GM15510 (cell line): ENCODE results near the gene PPP6R3.

Source experiments
- POLR2A ChIP-seq: IDR thresholded peaks from 3 replicates; pipeline ENCODE4 v1.6.1; 2011; ENCODE audit warnings: borderline replicate concordance; ENCODE audit not compliant: insufficient read length; ENCODE audit errors: extremely low read depth

The PPP6R3 gene

GRCh38 chr11:68545347-68545746, 84.8 kb downstream of the PPP6R3 start:
- no peak for TF ChIP-seq POLR2A

DNA sequence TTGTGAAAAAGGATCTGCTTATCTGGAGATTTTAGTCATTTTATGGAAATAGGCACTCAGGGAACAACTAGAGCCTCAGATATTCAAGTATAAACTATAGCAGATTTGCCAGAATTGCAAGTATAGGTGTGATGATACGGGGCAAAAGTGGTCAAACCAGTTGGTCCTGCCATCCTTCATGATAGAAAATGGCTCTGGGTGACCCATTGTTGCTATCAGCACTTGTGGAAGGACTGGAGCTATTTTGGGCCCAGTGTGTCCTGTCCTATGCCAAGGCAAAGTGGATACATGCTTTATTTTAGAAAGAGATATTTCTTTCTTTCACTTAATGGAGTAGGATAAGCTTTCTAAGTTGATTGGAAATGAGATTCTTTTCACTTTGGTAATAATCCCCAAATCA, 85.2 kb downstream of the PPP6R3 start:
- TF ChIP-seq POLR2A, result no peak

DNA sequence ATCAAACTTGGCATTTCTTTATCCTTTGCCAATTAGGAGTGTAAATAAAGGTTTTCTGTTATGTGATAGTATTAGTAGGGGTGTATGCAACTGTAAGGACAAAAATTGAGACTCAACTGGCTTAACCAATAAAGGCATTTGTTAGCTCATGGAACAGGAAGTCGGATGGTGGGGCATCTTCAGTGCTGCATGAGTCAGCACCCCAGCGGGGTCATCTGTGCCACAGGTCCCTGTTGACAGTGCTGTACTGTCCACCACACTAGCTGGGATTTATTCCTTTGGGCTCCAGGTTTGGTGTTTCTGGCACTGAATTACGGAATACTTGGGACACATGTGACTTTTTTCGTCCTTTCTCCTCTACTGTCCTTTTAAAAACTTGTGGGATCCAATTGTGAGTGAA, 86.0 kb downstream of the PPP6R3 start:
- TF ChIP-seq POLR2A, result no peak

DNA sequence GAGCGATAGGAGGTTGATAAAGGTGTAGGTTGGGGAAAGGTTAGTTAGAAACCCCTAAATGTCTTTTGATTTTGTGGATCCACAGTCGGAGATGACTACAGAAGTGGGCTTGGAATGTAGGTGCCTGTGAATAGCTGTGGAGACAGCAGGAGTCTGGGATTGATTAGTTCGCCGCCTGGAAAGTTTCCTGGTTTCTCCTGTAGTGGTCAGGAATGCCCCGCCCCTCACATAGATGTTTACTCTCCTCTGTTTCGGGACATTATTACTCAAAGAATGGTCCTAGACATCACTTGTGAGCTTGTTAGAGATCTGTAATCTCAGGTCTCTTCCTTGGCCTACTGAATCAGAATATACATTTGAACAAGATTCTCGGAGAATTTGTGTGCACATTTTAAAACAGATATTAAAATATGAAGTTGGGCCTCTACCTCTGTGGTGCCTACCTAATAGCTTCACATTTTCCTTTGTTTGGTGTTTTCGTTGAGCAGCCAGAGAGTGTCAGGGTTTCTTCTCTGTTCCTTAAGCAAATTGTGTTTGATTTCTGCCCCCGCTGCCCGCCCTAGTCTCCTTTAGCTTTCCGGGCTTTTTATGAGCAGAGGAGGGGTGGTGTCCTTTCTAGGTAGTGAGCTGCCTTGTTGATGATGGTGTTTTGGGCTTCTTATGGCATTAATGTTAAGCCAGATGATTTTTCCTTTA, 89.4 kb downstream of the PPP6R3 start:
- TF ChIP-seq POLR2A, result no peak

DNA sequence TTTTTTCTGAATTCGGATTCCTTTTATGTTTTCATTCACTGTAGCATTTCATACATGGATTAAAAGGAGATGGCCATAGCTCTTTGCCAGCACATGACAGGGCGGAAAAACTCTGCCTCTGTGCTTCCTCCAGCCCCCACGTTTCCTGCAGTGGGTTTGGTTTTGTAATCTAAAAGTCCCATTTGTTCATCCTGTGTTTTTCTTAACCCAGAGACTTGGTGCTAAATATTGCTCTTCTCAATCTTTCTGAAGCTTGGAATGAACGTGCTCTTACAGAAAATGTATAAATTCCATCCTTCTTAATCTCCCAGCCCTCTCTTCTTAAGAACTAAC, 89.9 kb downstream of the PPP6R3 start:
- TF ChIP-seq POLR2A, result no peak

DNA sequence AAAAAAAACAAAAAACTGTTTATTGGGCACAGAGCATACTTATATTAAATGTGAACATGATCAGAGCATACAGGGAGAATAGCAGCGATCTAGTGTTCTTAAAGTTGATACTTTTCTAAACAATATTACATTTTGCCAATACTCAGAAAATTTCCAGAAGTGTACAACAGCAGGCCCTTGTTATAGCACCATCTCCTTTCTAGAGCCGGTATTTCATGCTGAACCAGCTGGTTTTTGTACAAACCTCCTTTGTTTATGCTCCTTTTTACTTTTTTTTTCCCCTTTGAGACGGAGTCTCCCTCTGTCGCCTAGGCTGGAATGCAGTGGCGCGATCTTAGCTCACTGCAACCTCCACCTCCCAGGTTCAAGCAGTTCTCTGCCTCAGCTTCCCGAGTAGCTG, 90.7 kb downstream of the PPP6R3 start:
- no peak for TF ChIP-seq POLR2A

GRCh38 chr11:68551777-68552176, 91.2 kb downstream of the PPP6R3 start:
- no peak for TF ChIP-seq POLR2A

GRCh38 chr11:68552542-68552941, 92.0 kb downstream of the PPP6R3 start:
- no peak for TF ChIP-seq POLR2A

GRCh38 chr11:68560216-68560615, 99.7 kb downstream of the PPP6R3 start:
- no peak for TF ChIP-seq POLR2A

- TF ChIP-seq POLR2A, result no peak
These were observed 102.9 kb downstream of the PPP6R3 start for GRCh38 chr11:68563454-68563853.

DNA sequence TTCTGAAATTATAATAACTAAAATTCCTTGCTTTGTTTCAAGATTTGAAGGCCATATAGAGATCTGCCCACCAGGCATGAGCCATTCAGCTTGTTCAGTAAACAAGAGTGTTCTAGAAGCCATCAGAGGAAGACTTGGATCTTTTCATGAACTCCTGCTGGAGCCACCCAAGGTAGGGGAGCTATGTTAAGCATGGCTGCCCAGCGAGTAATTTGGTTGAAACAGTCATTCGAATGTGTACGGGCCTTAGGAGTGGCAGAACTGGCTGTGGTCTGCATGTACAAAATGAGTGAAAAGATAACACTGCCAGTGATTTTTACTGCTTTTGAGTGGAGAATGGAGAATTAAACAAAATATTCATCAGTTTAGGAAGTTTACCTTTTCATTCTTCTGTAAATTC, 103.7 kb downstream of the PPP6R3 start:
- no peak for TF ChIP-seq POLR2A

DNA sequence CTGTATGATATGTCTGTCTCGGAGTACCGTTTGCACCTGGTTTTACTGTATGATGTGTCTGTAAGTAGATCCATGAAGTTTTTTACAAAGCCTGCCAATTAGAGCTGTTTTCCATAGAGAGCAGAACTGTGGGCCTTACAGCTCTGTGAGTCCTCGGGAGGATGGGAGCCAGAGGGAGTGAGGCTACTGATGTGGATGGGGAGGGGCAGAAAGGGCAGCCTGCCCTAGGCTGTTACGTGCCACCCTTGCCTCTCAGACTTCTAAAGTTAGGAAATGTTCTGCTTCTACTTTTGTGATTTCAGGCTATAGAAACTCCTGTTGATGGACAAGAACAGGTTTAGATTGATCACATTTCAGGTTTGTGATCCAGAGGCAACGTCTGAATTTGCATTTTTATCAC, 105.2 kb downstream of the PPP6R3 start:
- no peak for TF ChIP-seq POLR2A

DNA sequence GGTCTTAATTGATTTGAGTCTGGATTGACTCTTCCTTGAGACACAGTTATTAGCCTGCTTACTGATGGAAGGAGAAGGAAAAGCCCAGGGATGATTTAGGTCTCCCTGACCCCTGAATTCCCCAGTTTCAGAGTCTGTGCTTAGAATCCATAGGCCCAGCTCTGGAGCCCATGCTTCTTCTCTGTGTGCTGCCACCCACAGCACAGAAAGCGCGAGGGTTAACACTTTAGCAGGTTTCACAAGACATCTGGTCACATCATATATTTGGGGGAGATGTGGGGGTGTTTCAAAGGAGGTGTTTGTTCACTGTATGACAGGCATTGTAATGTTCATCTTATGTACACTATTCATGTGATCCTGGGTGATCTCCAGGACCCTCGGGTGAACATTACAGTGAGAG, 107.0 kb downstream of the PPP6R3 start:
- TF ChIP-seq POLR2A, result no peak

GRCh38 chr11:68569357-68569756, 108.8 kb downstream of the PPP6R3 start:
- no peak for TF ChIP-seq POLR2A

DNA sequence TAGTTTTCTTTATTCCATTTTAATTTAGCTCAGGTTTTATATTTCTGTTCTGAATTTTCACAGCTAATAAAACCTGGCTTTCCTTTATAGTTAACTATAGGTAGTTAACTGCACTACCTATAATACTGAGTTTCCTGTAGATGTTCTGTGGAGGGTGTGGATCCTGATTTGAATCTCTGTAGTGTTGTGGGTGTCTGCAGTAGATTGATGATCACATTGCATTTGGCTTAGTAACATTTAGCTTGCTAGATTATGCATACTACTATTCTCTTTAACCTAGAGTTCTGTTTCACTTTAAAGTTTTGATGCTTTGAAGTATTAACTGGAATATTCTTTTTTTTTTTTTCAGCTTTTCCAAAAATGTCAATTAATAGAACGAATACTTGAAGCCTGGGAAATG, 110.1 kb downstream of the PPP6R3 start:
- no peak for TF ChIP-seq POLR2A

- no peak for TF ChIP-seq POLR2A
These were observed 113.8 kb downstream of the PPP6R3 start for GRCh38 chr11:68574308-68574707.
